Prostate gland (tissue), 2 donors: Measurements from ENCODE around the gene FAU. TPM values are rescaled to one million over a fixed set of nuclear protein-coding genes. Genes with fewer than 3 reads are reported as not detected.

ENCODE experiments used
- DNase-seq: peaks from one replicate; pipeline ENCODE4 v3.0.0-alpha.2; 2019; ENCODE audit warnings: low spot score
- H3K27ac ChIP-seq, 2 donors: fragments of 200-600 bp; sonication (generic); 2 replicates each; pipeline ENCODE4 v1.5.1; 2017 to 2019
- H3K27me3 ChIP-seq: fragments of 200-600 bp; sonication (generic); replicated peaks from 2 replicates; pipeline ENCODE4 v1.5.1; 2019; ENCODE audit not compliant: insufficient read depth
- H3K36me3 ChIP-seq, 2 donors: fragments of 200-600 bp; sonication (generic); 1 replicate in 1 of 2; 2 replicates in 1 of 2; pipeline versions ENCODE4 v1.5.1 to v1.8.1; 2017 to 2019
- H3K4me1 ChIP-seq: fragments of 200-600 bp; sonication (generic); replicated peaks from 2 replicates; pipeline ENCODE4 v1.5.1; 2019
- H3K4me3 ChIP-seq, 2 donors: fragments of 200-600 bp; sonication (generic); 2 replicates each; pipeline ENCODE4 v1.5.1; 2017 to 2019
- H3K9me3 ChIP-seq: fragments of 200-600 bp; sonication (generic); 2 replicates; pipeline ENCODE4 v1.5.1; 2017
- POLR2A ChIP-seq: fragments of 450-650 bp; IDR thresholded peaks from one replicate; pipeline ENCODE4 v1.6.1; 2016; ENCODE audit warnings: antibody characterized with exemption, mild to moderate bottlenecking
- POLR2AphosphoS5 ChIP-seq: sonication (generic); formaldehyde crosslinking; IDR thresholded peaks from one replicate; pipeline ENCODE4 v1.6.1; 2017; ENCODE audit warnings: antibody characterized with exemption
- WGBS: methylation state at CpG from one replicate; pipeline ENCODE4 v1.1.5; 2018; 5-methylcytosine and 5-hydroxymethylcytosine counted together
- intact Hi-C: fragments of 100-400 bp; cut with DNase I; formaldehyde crosslinking; loops from one replicate; pipeline ENCODE4 v1.14.2; 2022
- microRNA-seq: library from miRNA; unstranded; fragments of <30 nt; microRNA quantifications from one replicate; pipeline ENCODE4, GENCODE V29; 2016
- small RNA-seq, 2 donors: library from RNA; depleted of rRNA; stranded (forward); fragments of <200 nt; gene quantifications; one replicate each; pipeline ENCODE3, GENCODE V24; 2016
- total RNA-seq, 2 donors: library from RNA; depleted of rRNA; stranded (reverse); fragments of >200 nt; gene quantifications; one replicate each; pipeline ENCODE4 v1.1.0, GENCODE V29; 2016
- TF ChIP-seq, protein P1 (sequence below), 4 experiments: fragments of 200-600 bp in 2 of 4; fragments of 450-650 bp in 2 of 4; sonication (generic) in 2 of 4; IDR thresholded peaks; 1 replicate in 3 of 4; 2 replicates in 1 of 4; pipeline ENCODE4 v1.5.1; 2016 to 2019; ENCODE audit warnings: antibody characterized with exemption in 4 of 4, mild to moderate bottlenecking in 2 of 4, moderate library complexity in 2 of 4

FAU gene
- total RNA-seq, 2 donors from 2014 or later: 654 to 691 TPM

DNA sequence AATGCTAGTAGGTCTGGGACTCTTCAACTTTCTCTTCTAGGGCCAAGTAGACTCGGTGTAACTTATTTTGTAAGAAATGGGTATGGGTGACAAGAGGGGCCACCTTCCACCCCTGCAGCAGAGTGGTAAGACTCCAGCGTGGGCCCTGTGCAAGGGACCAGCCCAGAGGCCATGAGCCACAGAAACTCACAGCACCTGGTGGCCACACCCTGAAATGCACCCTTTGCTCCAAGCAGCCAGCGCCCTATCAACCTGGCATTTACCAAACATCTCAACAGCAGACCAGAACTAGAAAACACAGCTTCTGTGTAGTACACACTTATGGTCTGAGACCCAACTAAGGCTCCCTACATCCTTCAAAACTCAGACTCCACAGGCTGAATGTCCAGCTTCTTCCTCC, 43.8 kb downstream of the FAU start:
- Histone ChIP-seq H3K4me1 (no peaks in the 10 kb centered on the region), H3K27me3 (no peaks in the 10 kb centered on the region), H3K27ac (no peak overlapping the region), H3K36me3 (no peaks in the 10 kb centered on the region), H3K4me3 (no peak overlapping the region), H3K9me3 (no peaks in the 10 kb centered on the region)
- DNase-seq: no peak
- no peak for TF ChIP-seq POLR2AphosphoS5
- TF ChIP-seq, protein P1, sequence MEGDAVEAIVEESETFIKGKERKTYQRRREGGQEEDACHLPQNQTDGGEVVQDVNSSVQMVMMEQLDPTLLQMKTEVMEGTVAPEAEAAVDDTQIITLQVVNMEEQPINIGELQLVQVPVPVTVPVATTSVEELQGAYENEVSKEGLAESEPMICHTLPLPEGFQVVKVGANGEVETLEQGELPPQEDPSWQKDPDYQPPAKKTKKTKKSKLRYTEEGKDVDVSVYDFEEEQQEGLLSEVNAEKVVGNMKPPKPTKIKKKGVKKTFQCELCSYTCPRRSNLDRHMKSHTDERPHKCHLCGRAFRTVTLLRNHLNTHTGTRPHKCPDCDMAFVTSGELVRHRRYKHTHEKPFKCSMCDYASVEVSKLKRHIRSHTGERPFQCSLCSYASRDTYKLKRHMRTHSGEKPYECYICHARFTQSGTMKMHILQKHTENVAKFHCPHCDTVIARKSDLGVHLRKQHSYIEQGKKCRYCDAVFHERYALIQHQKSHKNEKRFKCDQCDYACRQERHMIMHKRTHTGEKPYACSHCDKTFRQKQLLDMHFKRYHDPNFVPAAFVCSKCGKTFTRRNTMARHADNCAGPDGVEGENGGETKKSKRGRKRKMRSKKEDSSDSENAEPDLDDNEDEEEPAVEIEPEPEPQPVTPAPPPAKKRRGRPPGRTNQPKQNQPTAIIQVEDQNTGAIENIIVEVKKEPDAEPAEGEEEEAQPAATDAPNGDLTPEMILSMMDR (IDR thresholded peaks at IDR 0.05): peak; percentile 29 to 64 (median 45)
- 58% methylated on average over 3 of the region's 3 CpGs for WGBS
- intact Hi-C loops: no loop called here

DNA sequence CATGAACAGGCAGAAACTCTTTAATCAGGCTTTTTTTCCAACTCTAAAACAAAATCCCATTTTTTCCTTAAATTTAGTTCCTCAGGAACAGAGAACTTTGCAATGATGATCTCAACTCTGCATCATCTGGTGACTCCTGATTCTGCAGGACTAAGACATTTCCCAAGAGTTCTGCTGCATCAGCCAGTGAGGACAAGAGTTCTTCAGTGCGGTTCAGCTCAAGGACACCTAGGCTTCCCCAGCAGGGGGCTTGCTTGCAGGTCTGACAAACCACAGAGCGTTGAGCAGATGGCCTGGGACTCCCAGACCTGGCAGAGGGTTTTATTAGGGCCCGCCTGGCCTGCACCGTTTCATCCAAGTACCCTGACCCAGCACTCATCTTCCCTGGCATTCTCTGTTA, 44.5 kb downstream of the FAU start:
- H3K27me3 ChIP-seq: no peaks in the 10 kb centered on the region
- intact Hi-C loops: no loop called here
- no peak overlapping the region for H3K4me3 ChIP-seq
- TF ChIP-seq POLR2A: no peak
- TF ChIP-seq, protein P1 (IDR thresholded peaks at IDR 0.05): no peak
- no peak for TF ChIP-seq POLR2AphosphoS5
- no peak for DNase-seq
- no peak overlapping the region for H3K27ac ChIP-seq
- H3K4me1 ChIP-seq: no peaks in the 10 kb centered on the region
- H3K9me3 ChIP-seq: no peaks in the 10 kb centered on the region
- no peaks in the 10 kb centered on the region for H3K36me3 ChIP-seq
- WGBS: 65% methylated on average over 4 of the region's 4 CpGs

DNA sequence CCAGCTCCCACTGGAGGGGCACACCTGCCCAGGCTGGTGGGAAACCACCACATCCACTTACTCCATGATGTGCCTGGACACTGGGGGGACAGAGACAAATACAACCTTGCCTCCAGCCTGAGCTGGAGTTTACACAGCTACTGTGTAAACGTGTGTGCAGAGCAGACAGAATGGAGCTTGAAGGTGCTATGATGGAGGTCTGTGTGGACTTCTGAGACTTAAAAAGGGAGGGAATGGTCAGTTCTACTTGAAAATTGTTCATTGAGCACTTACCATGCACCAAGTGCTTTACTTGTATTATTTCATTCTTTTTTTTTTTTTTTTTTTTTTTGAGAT, 49.3 kb downstream of the FAU start:
- TF ChIP-seq POLR2AphosphoS5: no peak
- TF ChIP-seq, protein P1 (IDR thresholded peaks at IDR 0.05): no peak
- TF ChIP-seq POLR2A: no peak
- no peaks in the 10 kb centered on the region for H3K9me3 ChIP-seq
- WGBS: 44% methylated on average over 1 of the region's 1 CpG
- no peaks in the 10 kb centered on the region for H3K4me1 ChIP-seq
- no peak overlapping the region for H3K27ac ChIP-seq
- intact Hi-C loops: no loop called here
- DNase-seq: no peak
- H3K27me3 ChIP-seq: no peaks in the 10 kb centered on the region
- no peaks in the 10 kb centered on the region for H3K36me3 ChIP-seq
- H3K4me3 ChIP-seq: no peak overlapping the region

DNA sequence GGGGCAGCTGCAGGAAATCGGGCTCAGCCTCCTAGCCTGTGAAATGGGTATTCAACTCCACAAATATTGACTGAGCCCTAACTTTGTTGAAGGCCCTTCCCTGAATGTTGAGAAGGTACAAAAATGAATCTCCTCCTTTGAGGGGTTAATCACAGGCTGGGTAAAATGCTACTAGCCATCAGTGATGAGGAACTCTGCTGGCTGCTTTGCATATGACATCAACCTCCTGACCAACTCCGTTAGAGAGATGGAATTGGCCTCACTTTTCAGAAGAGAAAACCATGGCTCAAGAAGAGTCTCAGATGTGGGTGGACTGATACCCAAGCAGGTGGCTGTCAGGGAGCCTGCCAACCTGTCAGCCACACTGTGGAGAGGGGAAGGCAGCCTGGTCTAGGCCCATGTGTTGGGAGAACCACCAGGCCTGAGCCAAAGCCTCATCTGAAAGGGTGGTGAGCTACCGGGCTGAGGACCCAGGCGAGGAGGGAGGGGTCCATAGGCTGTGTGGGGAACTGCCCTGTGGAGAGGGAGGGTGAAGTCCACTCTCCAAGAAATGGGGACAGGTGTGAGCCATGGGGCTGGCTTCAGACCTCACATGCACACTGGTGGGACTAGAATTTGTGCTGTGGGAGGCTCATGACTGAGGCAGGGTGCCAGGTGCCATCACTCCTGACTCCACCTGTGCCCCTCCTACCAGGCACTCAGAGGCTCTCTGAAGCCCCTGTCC, 49.9 kb downstream of the FAU start:
- Histone ChIP-seq H3K27ac (no peak overlapping the region), H3K27me3 (no peaks in the 10 kb centered on the region), H3K4me1 (no peaks in the 10 kb centered on the region), H3K9me3 (no peaks in the 10 kb centered on the region), H3K4me3 (no peak overlapping the region), H3K36me3 (no peaks in the 10 kb centered on the region)
- DNase-seq: no peak
- intact Hi-C loops: no loop called here
- 54% methylated on average over 4 of the region's 4 CpGs for WGBS
- TF ChIP-seq POLR2AphosphoS5: no peak
- TF ChIP-seq POLR2A: no peak
- TF ChIP-seq, protein P1 (IDR thresholded peaks at IDR 0.05): no peak

Small RNAs within 50 kb of the gene (microRNA-seq; reads per million reads assigned to microRNA genes)
- gene MIR6751: 0.67 reads per million

Small RNAs within 50 kb of the gene (small RNA-seq; reads per million reads assigned to genes)
- gene HIGD1AP10: 0 reads per million in 2 donors
- 0 reads per million in 2 donors for gene PDCL2P2
- gene RNU2-23P: 0 reads per million in 2 donors

Other genes starting within 250 kb of the FAU start
- gene EHD1, start 243.5 kb downstream of the FAU start, total RNA-seq: 100 to 1,000 TPM in 1 of 2 donors, 10 to 100 TPM in 1; 38.8 to 104 TPM
- gene ATG2A, start 204.9 kb downstream of the FAU start, total RNA-seq: 10 to 100 TPM; 38.4 to 66.1 TPM
- 10 to 100 TPM; 14.1 to 32.6 TPM for gene PPP2R5B, start 197.4 kb downstream of the FAU start, total RNA-seq
- not detected for gene GPHA2, start 186.2 kb downstream of the FAU start, total RNA-seq
- gene MAJIN, start 150.0 kb downstream of the FAU start, total RNA-seq: 1 to 10 TPM in 1 of 2 donors, not detected in 1; 7.4 TPM
- 1 to 10 TPM; 1.5 TPM for gene BATF2, start 125.2 kb downstream of the FAU start, total RNA-seq
- 100 to 1,000 TPM in 1 of 2 donors, 10 to 100 TPM in 1; 86.5 to 135 TPM for gene ARL2, start 108.0 kb downstream of the FAU start, total RNA-seq
- 10 to 100 TPM; 23.4 to 25.2 TPM for gene SNX15, start 94.7 kb downstream of the FAU start, total RNA-seq
- 10 to 100 TPM; 25.0 to 29.4 TPM for gene SAC3D1, start 80.9 kb downstream of the FAU start, total RNA-seq
- gene NAALADL1, start 63.6 kb downstream of the FAU start, total RNA-seq: 10 to 100 TPM in 1 of 2 donors, 1 to 10 TPM in 1; 8.5 to 15.6 TPM
- gene CDCA5, start 38.1 kb downstream of the FAU start, total RNA-seq: 10 to 100 TPM in 1 of 2 donors, 1 to 10 TPM in 1; 2.3 to 17.8 TPM
- gene ZFPL1, start 37.9 kb downstream of the FAU start, total RNA-seq: 10 to 100 TPM; 61.6 to 62.6 TPM
- gene VPS51, start 25.9 kb downstream of the FAU start, total RNA-seq: 100 to 1,000 TPM; 323 to 542 TPM
- gene TM7SF2, start 10.3 kb downstream of the FAU start, total RNA-seq: 100 to 1,000 TPM in 1 of 2 donors, 10 to 100 TPM in 1; 73.9 to 185 TPM
- gene ZNHIT2, start 4.4 kb downstream of the FAU start, total RNA-seq: 10 to 100 TPM; 32.7 to 37.8 TPM
- gene MRPL49, start 187 bp upstream of the FAU start, total RNA-seq: 100 to 1,000 TPM in 1 of 2 donors, 10 to 100 TPM in 1; 99.9 to 113 TPM
- 100 to 1,000 TPM in 1 of 2 donors, 10 to 100 TPM in 1; 89.7 to 108 TPM for gene SYVN1, start 12.4 kb upstream of the FAU start, total RNA-seq
- not detected for gene SPDYC, start 48.1 kb upstream of the FAU start, total RNA-seq
- 100 to 1,000 TPM; 215 to 374 TPM for gene CAPN1, start 59.8 kb upstream of the FAU start, total RNA-seq
- 10 to 100 TPM; 21.6 to 25.9 TPM for gene POLA2, start 139.8 kb upstream of the FAU start, total RNA-seq
- gene CDC42EP2, start 192.7 kb upstream of the FAU start, total RNA-seq: 1 to 10 TPM; 7.7 to 8.7 TPM
- 10 to 100 TPM; 39.3 to 74.1 TPM for gene DPF2, start 211.7 kb upstream of the FAU start, total RNA-seq
- gene TIGD3, start 232.6 kb upstream of the FAU start, total RNA-seq: 1 to 10 TPM in 1 of 2 donors, under 1 TPM in 1; 0.27 to 4.7 TPM